ENCODE data around the gene ZSCAN21.

The ZSCAN21 gene

GRCh38 chr7:100071018-100071723 is 21.6 kb downstream of the ZSCAN21 start:
- DNase-seq (ENCODE audit: extremely low spot score, insufficient read length, low read depth) (no peak), FAIRE-seq (no peak)

GRCh38 chr7:100072462-100072861 is 22.9 kb downstream of the ZSCAN21 start:
- DNase-seq (ENCODE audit: extremely low spot score, insufficient read length, low read depth) (no peak), FAIRE-seq (no peak)

- DNase-seq (ENCODE audit: extremely low spot score, insufficient read length, low read depth) (no peak), FAIRE-seq (no peak)
These were observed 25.3 kb downstream of the ZSCAN21 start for GRCh38 chr7:100074841-100075240.

GRCh38 chr7:100075418-100075817 is 25.8 kb downstream of the ZSCAN21 start:
- no peak for FAIRE-seq
- DNase-seq (ENCODE audit: extremely low spot score, insufficient read length, low read depth), result no peak

GRCh38 chr7:100077205-100077604 is 27.6 kb downstream of the ZSCAN21 start:
- FAIRE-seq, result no peak

GRCh38 chr7:100079024-100079560 is 29.5 kb downstream of the ZSCAN21 start:
- no peak for FAIRE-seq
- DNase-seq (ENCODE audit: extremely low spot score, insufficient read length, low read depth), result no peak

More at GRCh38 chr7:100077205-100077604, 27.6 kb downstream of the ZSCAN21 start:
- no peak for DNase-seq (ENCODE audit: extremely low spot score, insufficient read length, low read depth)

- DNase-seq (ENCODE audit: extremely low spot score, insufficient read length, low read depth), result no peak
- FAIRE-seq, result peak; percentile 5
These were observed 31.4 kb downstream of the ZSCAN21 start for GRCh38 chr7:100080907-100081534.

GRCh38 chr7:100081535-100082102 is 32.0 kb downstream of the ZSCAN21 start, which contains the start of gene ZNF3:
ZNF3 (minus strand) TSS chr7:100081723; CDS start chr7:100077357, 4,366 bp downstream.
- peak; percentile 85 for DNase-seq (ENCODE audit: extremely low spot score, insufficient read length, low read depth)
- peak; percentile 99 for FAIRE-seq

GRCh38 chr7:100082978-100083377 is 33.4 kb downstream of the ZSCAN21 start:
- DNase-seq (ENCODE audit: extremely low spot score, insufficient read length, low read depth) (no peak), FAIRE-seq (no peak)

- no peak for DNase-seq (ENCODE audit: extremely low spot score, insufficient read length, low read depth)
These were observed 35.9 kb downstream of the ZSCAN21 start for GRCh38 chr7:100085515-100085914.

GRCh38 chr7:100087055-100087750 is 37.6 kb downstream of the ZSCAN21 start:
- FAIRE-seq, result no peak

More at GRCh38 chr7:100085515-100085914, 35.9 kb downstream of the ZSCAN21 start:
- no peak for FAIRE-seq

GRCh38 chr7:100088095-100088620 is 38.6 kb downstream of the ZSCAN21 start:
- FAIRE-seq (no peak), DNase-seq (ENCODE audit: extremely low spot score, insufficient read length, low read depth) (no peak)

More at GRCh38 chr7:100087055-100087750, 37.6 kb downstream of the ZSCAN21 start:
- DNase-seq (ENCODE audit: extremely low spot score, insufficient read length, low read depth), result no peak

- FAIRE-seq (peak; percentile 70), DNase-seq (ENCODE audit: extremely low spot score, insufficient read length, low read depth) (peak; percentile 74)
These were observed 39.3 kb downstream of the ZSCAN21 start, which contains the start of gene COPS6 for GRCh38 chr7:100088621-100089457. COPS6 (plus strand) TSS chr7:100088969; CDS start chr7:100088991, 22 bp downstream.

- no peak for FAIRE-seq
- DNase-seq (ENCODE audit: extremely low spot score, insufficient read length, low read depth), result no peak
These were observed 40.1 kb downstream of the ZSCAN21 start for GRCh38 chr7:100089458-100090196.

GRCh38 chr7:100090527-100091410 is 41.2 kb downstream of the ZSCAN21 start:
- DNase-seq (ENCODE audit: extremely low spot score, insufficient read length, low read depth) (no peak), FAIRE-seq (no peak)

- FAIRE-seq, result no peak
- DNase-seq (ENCODE audit: extremely low spot score, insufficient read length, low read depth), result no peak
These were observed 42.0 kb downstream of the ZSCAN21 start for GRCh38 chr7:100091411-100092181.

- no peak for DNase-seq (ENCODE audit: extremely low spot score, insufficient read length, low read depth)
These were observed 43.5 kb downstream of the ZSCAN21 start for GRCh38 chr7:100093054-100093453.

More at GRCh38 chr7:100093054-100093453, 43.5 kb downstream of the ZSCAN21 start:
- FAIRE-seq, result no peak
